CD4-positive, alpha-beta memory T cell (primary cell): ENCODE measurements around the gene SLX9. TPM values are rescaled to one million over a fixed set of nuclear protein-coding genes. Genes with fewer than 3 reads are reported as not detected.

ENCODE experiments used
- CTCF ChIA-PET: fragments of 350-600 bp; sonication (Branson Sonifier 250); formaldehyde crosslinking; loops from one replicate; lab custom pipeline; 2021; ENCODE audit warnings: inconsistent platforms; ENCODE audit not compliant: partially characterized antibody; lab: Charles Lee
- POLR2A ChIA-PET: fragments of 350-600 bp; sonication (Branson Sonifier 250); formaldehyde crosslinking; loops from one replicate; lab custom pipeline; 2021; ENCODE audit not compliant: partially characterized antibody; lab: Charles Lee
- DNase-seq, 5 donors: peaks; one replicate each; pipeline versions ENCODE4 v3.0.0 to v3.0.0-alpha.2; 2020 to 2022; ENCODE audit warnings: mixed read lengths in 1 of 5
- H3K27ac ChIP-seq: one replicate; pipeline ENCODE4 v1.7.0; 2013; ENCODE audit warnings: low read depth, low read length
- H3K27me3 ChIP-seq: 2 replicates; pipeline ENCODE4 v1.7.0; 2013; ENCODE audit warnings: mild to moderate bottlenecking, low read length, moderate library complexity; ENCODE audit not compliant: insufficient read depth
- H3K36me3 ChIP-seq: 2 replicates; pipeline ENCODE4 v1.7.0; 2013; ENCODE audit warnings: mild to moderate bottlenecking, low read length, moderate library complexity; ENCODE audit not compliant: insufficient read depth
- H3K4me1 ChIP-seq: 2 replicates; pipeline ENCODE4 v1.7.0; 2013; ENCODE audit warnings: mild to moderate bottlenecking, low read length, moderate library complexity; ENCODE audit not compliant: insufficient read depth
- H3K4me3 ChIP-seq, 2 donors: one replicate each; pipeline ENCODE4 v1.7.0; 2013; ENCODE audit warnings: low read length in 2 of 2, mild to moderate bottlenecking in 1 of 2
- H3K9me3 ChIP-seq, 2 donors: one replicate each; pipeline ENCODE4 v1.7.0; 2013; ENCODE audit warnings: low read length in 2 of 2, control low read depth in 1 of 2; ENCODE audit not compliant: control insufficient read depth in 1 of 2
- H3K27ac Mint-ChIP-seq, 7 donors: one replicate each; pipeline ENCODE4 v1.8.0; 2020 to 2021; ENCODE audit warnings: mixed read lengths in 7 of 7, mild to moderate bottlenecking in 6 of 7, inconsistent platforms in 3 of 7, moderate library complexity in 3 of 7
- H3K27me3 Mint-ChIP-seq, 2 donors: one replicate each; pipeline ENCODE4 v1.8.0; 2020 to 2021; ENCODE audit warnings: mixed read lengths in 2 of 2
- H3K36me3 Mint-ChIP-seq, 2 donors: one replicate each; pipeline ENCODE4 v1.8.0; 2020 to 2021; ENCODE audit warnings: mixed read lengths in 2 of 2, inconsistent platforms in 1 of 2, mild to moderate bottlenecking in 1 of 2
- H3K4me1 Mint-ChIP-seq, 4 donors: one replicate each; pipeline ENCODE4 v1.8.0; 2020 to 2021; ENCODE audit warnings: mixed read lengths in 4 of 4, mild to moderate bottlenecking in 1 of 4
- H3K4me3 Mint-ChIP-seq, 8 donors: one replicate each; pipeline ENCODE4 v1.8.0; 2020 to 2021; ENCODE audit warnings: mixed read lengths in 8 of 8, mild to moderate bottlenecking in 7 of 8, moderate library complexity in 6 of 8, inconsistent platforms in 3 of 8
- H3K9me3 Mint-ChIP-seq, 8 donors: one replicate each; pipeline ENCODE4 v1.8.0; 2020 to 2021; ENCODE audit warnings: mixed read lengths in 8 of 8, mild to moderate bottlenecking in 5 of 8, inconsistent platforms in 3 of 8, moderate library complexity in 1 of 8
- intact Hi-C: fragments of 100-400 bp; cut with micrococcal nuclease; formaldehyde crosslinking; loops from one replicate; pipeline ENCODE4 v1.15.1; 2023
- polyA plus RNA-seq, 2 donors: library from polyadenylated mRNA; unstranded; fragments of 300-500 nt; fragmentation: Illumina TruSeq; gene quantifications; one replicate each; pipeline ENCODE4 v1.2.3, GENCODE V29; 2021
- total RNA-seq, 2 experiments: library from RNA; stranded (reverse); gene quantifications; one replicate each; pipeline ENCODE4 v1.2.3, GENCODE V29; 2021

The SLX9 gene
- total and polyA plus RNA-seq, 4 experiments from 2014 or later, result 9.4 to 21.6 (median 15.4) TPM

- H3K36me3 ChIP-seq, result peaks cover 17% of the 10 kb centered on the region
- intact Hi-C loops, result loop anchor here (1.0 kb wide), 2 partner anchors 188 to 490 kb away; no protein-coding TSS in a partner anchor
- POLR2A ChIA-PET, result interaction anchor here (3.0 kb wide), 1 partner anchor 179 kb away, joined by 10 read pairs; no protein-coding TSS in a partner anchor
Measured at GRCh38 chr21:44949779-44950198, 10.0 kb downstream of the SLX9 start.

GRCh38 chr21:44950351-44950750, 10.5 kb downstream of the SLX9 start:
- H3K9me3 ChIP-seq, result no peaks in the 10 kb centered on the region
- Mint-ChIP-seq H3K4me3 (no peak overlapping the region), H3K36me3 (peaks cover 6 to 30% of the 10 kb centered on the region in 2 donors), H3K27me3 (no peaks in the 10 kb centered on the region), H3K4me1 (peaks cover 4 to 20% (median 9%) of the 10 kb centered on the region in 4 donors), H3K9me3 (no peaks in the 10 kb centered on the region), H3K27ac (no peak overlapping the region)
- no peak for DNase-seq
- ChIA-PET CTCF (interaction anchor here (0.6 to 16.7 kb wide), 34 partner anchors 8 to 871 kb away, joined by 3 to 363 read pairs (median 4); partner anchors contain the start of genes SLX9 and UBE2G2), POLR2A (interaction anchor here (3.0 kb wide), 1 partner anchor 179 kb away, joined by 10 read pairs; no protein-coding TSS in a partner anchor)
- no peak overlapping the region for H3K4me3 ChIP-seq
- H3K27ac ChIP-seq, result no peak overlapping the region
- peaks cover 9% of the 10 kb centered on the region for H3K4me1 ChIP-seq
- no peaks in the 10 kb centered on the region for H3K27me3 ChIP-seq
- intact Hi-C loops, result no loop called here
- H3K36me3 ChIP-seq, result peaks cover 12% of the 10 kb centered on the region

More at GRCh38 chr21:44949779-44950198, 10.0 kb downstream of the SLX9 start:
- no peaks in the 10 kb centered on the region for H3K9me3 Mint-ChIP-seq
- H3K36me3 Mint-ChIP-seq, result peaks cover 10 to 31% of the 10 kb centered on the region in 2 donors
- no peaks in the 10 kb centered on the region for H3K27me3 Mint-ChIP-seq
- Histone ChIP-seq H3K27me3 (no peaks in the 10 kb centered on the region), H3K4me1 (peaks cover 9% of the 10 kb centered on the region), H3K4me3 (no peak overlapping the region), H3K27ac (no peak overlapping the region), H3K9me3 (no peaks in the 10 kb centered on the region)
- H3K4me1 Mint-ChIP-seq, result peaks cover 4 to 22% (median 11%) of the 10 kb centered on the region in 4 donors
- DNase-seq, result peak; percentile 72 to 80 (median 75)
- peak overlapping the region in 1 of 7 donors; percentile 52 for H3K27ac Mint-ChIP-seq
- no peak overlapping the region for H3K4me3 Mint-ChIP-seq
- CTCF ChIA-PET, result interaction anchor here (0.6 to 16.7 kb wide), 34 partner anchors 8 to 872 kb away, joined by 3 to 363 read pairs (median 4); partner anchors contain the start of genes SLX9 and UBE2G2

GRCh38 chr21:44951186-44951915, 11.5 kb downstream of the SLX9 start:
- Mint-ChIP-seq H3K9me3 (no peaks in the 10 kb centered on the region), H3K27me3 (no peaks in the 10 kb centered on the region), H3K36me3 (peaks cover 7 to 31% of the 10 kb centered on the region in 2 donors), H3K27ac (no peak overlapping the region), H3K4me3 (no peak overlapping the region), H3K4me1 (peaks cover 4 to 18% (median 9%) of the 10 kb centered on the region in 4 donors)
- DNase-seq, result no peak
- Histone ChIP-seq H3K4me1 (peaks cover 9% of the 10 kb centered on the region), H3K27ac (no peak overlapping the region), H3K4me3 (no peak overlapping the region), H3K9me3 (no peaks in the 10 kb centered on the region), H3K36me3 (peaks cover 10% of the 10 kb centered on the region), H3K27me3 (no peaks in the 10 kb centered on the region)
- POLR2A ChIA-PET, result interaction anchor here (1.0 kb wide), 1 partner anchor 11 kb away, joined by 3 read pairs; the partner anchor contains the start of gene SLX9
- CTCF ChIA-PET, result interaction anchor here (2.0 to 16.7 kb wide), 5 partner anchors 11 to 188 kb away, joined by 11 to 363 read pairs (median 23); partner anchors contain the start of gene SLX9
- intact Hi-C loops, result no loop called here

GRCh38 chr21:44952116-44952928, 12.5 kb downstream of the SLX9 start:
- H3K27me3 ChIP-seq, result no peaks in the 10 kb centered on the region
- H3K27ac ChIP-seq, result no peak overlapping the region
- no peak overlapping the region for H3K27ac Mint-ChIP-seq
- CTCF ChIA-PET, result interaction anchor here (14.6 to 16.7 kb wide), 2 partner anchors 176 to 187 kb away, joined by 252 to 363 read pairs; no protein-coding TSS in a partner anchor
- intact Hi-C loops, result no loop called here
- H3K9me3 Mint-ChIP-seq, result no peaks in the 10 kb centered on the region
- peaks cover 9% of the 10 kb centered on the region for H3K4me1 ChIP-seq
- H3K27me3 Mint-ChIP-seq, result no peaks in the 10 kb centered on the region
- POLR2A ChIA-PET, result interaction anchor here (1.0 kb wide), 1 partner anchor 12 kb away, joined by 3 read pairs; the partner anchor contains the start of gene SLX9
- no peak overlapping the region for H3K4me3 ChIP-seq
- H3K9me3 ChIP-seq, result no peaks in the 10 kb centered on the region
- peaks cover 4 to 18% (median 9%) of the 10 kb centered on the region in 4 donors for H3K4me1 Mint-ChIP-seq
- H3K4me3 Mint-ChIP-seq, result no peak overlapping the region
- H3K36me3 ChIP-seq, result peaks cover 8% of the 10 kb centered on the region
- peaks cover 9 to 31% of the 10 kb centered on the region in 2 donors for H3K36me3 Mint-ChIP-seq
- no peak for DNase-seq

- Histone ChIP-seq H3K27me3 (no peaks in the 10 kb centered on the region), H3K4me1 (peaks cover 9% of the 10 kb centered on the region), H3K36me3 (peaks cover 6% of the 10 kb centered on the region), H3K27ac (no peak overlapping the region), H3K4me3 (no peak overlapping the region), H3K9me3 (no peaks in the 10 kb centered on the region)
- Mint-ChIP-seq H3K4me3 (no peak overlapping the region), H3K27me3 (no peaks in the 10 kb centered on the region), H3K9me3 (no peaks in the 10 kb centered on the region), H3K27ac (no peak overlapping the region), H3K36me3 (peaks cover 13 to 31% of the 10 kb centered on the region in 2 donors), H3K4me1 (peaks cover 4 to 18% (median 9%) of the 10 kb centered on the region in 4 donors)
- DNase-seq, result no peak
- CTCF ChIA-PET, result interaction anchor here (14.6 to 16.7 kb wide), 2 partner anchors 176 to 186 kb away, joined by 252 to 363 read pairs; no protein-coding TSS in a partner anchor
- intact Hi-C loops, result no loop called here
- POLR2A ChIA-PET, result no interaction called here
Measured at GRCh38 chr21:44952929-44953627, 13.2 kb downstream of the SLX9 start.

- no peak for DNase-seq
- H3K27me3 Mint-ChIP-seq, result no peaks in the 10 kb centered on the region
- Histone ChIP-seq H3K4me3 (no peak overlapping the region), H3K4me1 (peaks cover 9% of the 10 kb centered on the region), H3K36me3 (peaks cover 6% of the 10 kb centered on the region), H3K9me3 (no peaks in the 10 kb centered on the region), H3K27me3 (no peaks in the 10 kb centered on the region), H3K27ac (no peak overlapping the region)
- peak overlapping the region in 2 of 7 donors; percentile 32 to 41 for H3K27ac Mint-ChIP-seq
- no peaks in the 10 kb centered on the region for H3K9me3 Mint-ChIP-seq
- POLR2A ChIA-PET, result no interaction called here
- intact Hi-C loops, result no loop called here
- peaks cover 13 to 31% of the 10 kb centered on the region in 2 donors for H3K36me3 Mint-ChIP-seq
- CTCF ChIA-PET, result interaction anchor here (14.6 to 16.7 kb wide), 2 partner anchors 175 to 185 kb away, joined by 252 to 363 read pairs; no protein-coding TSS in a partner anchor
- no peak overlapping the region for H3K4me3 Mint-ChIP-seq
- H3K4me1 Mint-ChIP-seq, result peaks cover 4 to 18% (median 9%) of the 10 kb centered on the region in 4 donors
Measured at GRCh38 chr21:44953628-44954021, 13.8 kb downstream of the SLX9 start.
